Peyer's patch (tissue), 4 donors: Measurements from ENCODE around the gene IDI1.

ENCODE experiments used
- CTCF ChIP-seq, 6 experiments: fragments of 450-650 bp in 4 of 6; fragments of 200-600 bp in 2 of 6; sonication (generic) in 1 of 6; IDR thresholded peaks; one replicate each; pipeline ENCODE4 v1.5.1; 2017 to 2019; ENCODE audit warnings: antibody characterized with exemption in 6 of 6, mild to moderate bottlenecking in 3 of 6, moderate library complexity in 1 of 6
- POLR2A ChIP-seq, 2 donors: fragments of 450-650 bp; IDR thresholded peaks; one replicate each; pipeline ENCODE4 v1.5.1; 2017; ENCODE audit warnings: antibody characterized with exemption in 2 of 2, mild to moderate bottlenecking in 2 of 2, moderate library complexity in 2 of 2

DNA sequence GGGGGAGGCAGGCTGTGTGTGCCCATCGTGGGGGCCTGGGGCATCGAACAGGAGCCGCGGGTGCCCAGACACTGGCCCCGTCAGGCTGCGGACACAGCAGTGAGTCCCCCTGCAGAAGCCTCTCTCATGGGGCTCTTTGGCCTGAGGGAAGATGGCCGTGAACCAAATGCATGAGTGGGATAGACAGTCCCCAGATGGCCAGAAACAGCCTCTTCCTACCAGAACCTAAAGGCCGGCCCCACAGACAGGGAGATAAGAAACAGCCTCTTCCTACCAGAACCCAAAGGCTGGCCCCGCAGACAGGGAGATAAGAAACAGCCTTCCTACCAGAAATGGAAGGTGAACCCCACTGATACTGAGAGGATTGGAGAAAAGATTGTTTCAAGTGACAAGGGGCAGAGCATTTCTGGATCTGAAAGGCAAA is 39.8 kb downstream of the IDI1 start:
- no peak for TF ChIP-seq CTCF (IDR thresholded peaks at IDR 0.05)
- no peak for TF ChIP-seq POLR2A (IDR thresholded peaks at IDR 0.05)
